Panc1 (cell line): ENCODE data around the gene SYTL5.

Source experiments
- CTCF ChIP-seq: fragments of 450-650 bp; IDR thresholded peaks from 2 replicates; pipeline ENCODE4 v1.5.1; 2017; ENCODE audit warnings: mild to moderate bottlenecking
- POLR2AphosphoS5 ChIP-seq: IDR thresholded peaks from 2 replicates; pipeline ENCODE4 v1.6.1; 2012; ENCODE audit warnings: mild to moderate bottlenecking, low read depth, low read length, moderate library complexity
- SIN3A ChIP-seq: IDR thresholded peaks from 2 replicates; pipeline ENCODE4 v1.6.1; 2012; ENCODE audit warnings: low read depth, mild to moderate bottlenecking, low read length, moderate library complexity, borderline replicate concordance; ENCODE audit not compliant: insufficient read depth
- TCF7L2 ChIP-seq: IDR thresholded peaks from 2 replicates; pipeline ENCODE4 v1.6.1; 2011; ENCODE audit warnings: mild to moderate bottlenecking, low read depth, low read length, inconsistent platforms
- TF ChIP-seq, protein P1 (sequence below), 2 experiments: IDR thresholded peaks; 2 replicates each; pipeline ENCODE4 v1.6.1; 2011 to 2012; ENCODE audit warnings: low read depth in 2 of 2, control low read depth in 1 of 2, low read length in 1 of 2, mild to moderate bottlenecking in 1 of 2, moderate library complexity in 1 of 2; ENCODE audit not compliant: insufficient read depth in 1 of 2

- TF ChIP-seq CTCF: no peak
- TF ChIP-seq, protein P1, sequence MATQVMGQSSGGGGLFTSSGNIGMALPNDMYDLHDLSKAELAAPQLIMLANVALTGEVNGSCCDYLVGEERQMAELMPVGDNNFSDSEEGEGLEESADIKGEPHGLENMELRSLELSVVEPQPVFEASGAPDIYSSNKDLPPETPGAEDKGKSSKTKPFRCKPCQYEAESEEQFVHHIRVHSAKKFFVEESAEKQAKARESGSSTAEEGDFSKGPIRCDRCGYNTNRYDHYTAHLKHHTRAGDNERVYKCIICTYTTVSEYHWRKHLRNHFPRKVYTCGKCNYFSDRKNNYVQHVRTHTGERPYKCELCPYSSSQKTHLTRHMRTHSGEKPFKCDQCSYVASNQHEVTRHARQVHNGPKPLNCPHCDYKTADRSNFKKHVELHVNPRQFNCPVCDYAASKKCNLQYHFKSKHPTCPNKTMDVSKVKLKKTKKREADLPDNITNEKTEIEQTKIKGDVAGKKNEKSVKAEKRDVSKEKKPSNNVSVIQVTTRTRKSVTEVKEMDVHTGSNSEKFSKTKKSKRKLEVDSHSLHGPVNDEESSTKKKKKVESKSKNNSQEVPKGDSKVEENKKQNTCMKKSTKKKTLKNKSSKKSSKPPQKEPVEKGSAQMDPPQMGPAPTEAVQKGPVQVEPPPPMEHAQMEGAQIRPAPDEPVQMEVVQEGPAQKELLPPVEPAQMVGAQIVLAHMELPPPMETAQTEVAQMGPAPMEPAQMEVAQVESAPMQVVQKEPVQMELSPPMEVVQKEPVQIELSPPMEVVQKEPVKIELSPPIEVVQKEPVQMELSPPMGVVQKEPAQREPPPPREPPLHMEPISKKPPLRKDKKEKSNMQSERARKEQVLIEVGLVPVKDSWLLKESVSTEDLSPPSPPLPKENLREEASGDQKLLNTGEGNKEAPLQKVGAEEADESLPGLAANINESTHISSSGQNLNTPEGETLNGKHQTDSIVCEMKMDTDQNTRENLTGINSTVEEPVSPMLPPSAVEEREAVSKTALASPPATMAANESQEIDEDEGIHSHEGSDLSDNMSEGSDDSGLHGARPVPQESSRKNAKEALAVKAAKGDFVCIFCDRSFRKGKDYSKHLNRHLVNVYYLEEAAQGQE (IDR thresholded peaks at IDR 0.05; ENCODE audit: insufficient read depth in 1 of 2, low read depth in 2 of 2, low read length in 1 of 2): no peak
- no peak for TF ChIP-seq TCF7L2
- no peak for TF ChIP-seq POLR2AphosphoS5
- no peak for TF ChIP-seq SIN3A
Measured at GRCh38 chrX:38116706-38117105, 110.4 kb downstream of the SYTL5 start.
